HepG2 (cell line): Measurements from ENCODE around the gene DNAJB2. TPM values are rescaled to one million over a fixed set of nuclear protein-coding genes. Genes with fewer than 3 reads are reported as not detected.

ENCODE experiments used
- GTF3A ChIP-seq: sonication (generic); formaldehyde crosslinking; conservative IDR thresholded peaks from 2 replicates; pipeline ENCODE4 v1.4.0; 2020; ENCODE audit warnings: mild to moderate bottlenecking, missing genetic modification reagents
- HDAC2 ChIP-seq: sonication (generic); formaldehyde crosslinking; IDR thresholded peaks from 2 replicates; pipeline ENCODE4 v1.4.0; 2020; ENCODE audit warnings: missing genetic modification reagents
- MED8 ChIP-seq: sonication (generic); formaldehyde crosslinking; IDR thresholded peaks from 2 replicates; pipeline ENCODE4 v1.8.1; 2023; ENCODE audit warnings: mild to moderate bottlenecking, missing genetic modification reagents; ENCODE audit not compliant: insufficient replicate concordance
- NR1H2 ChIP-seq: sonication (generic); formaldehyde crosslinking; IDR thresholded peaks from 2 replicates; pipeline ENCODE4 v1.8.1; 2022; ENCODE audit warnings: low read depth, missing genetic modification reagents, borderline replicate concordance
- SATB2 ChIP-seq: sonication (generic); formaldehyde crosslinking; IDR thresholded peaks from 2 replicates; pipeline ENCODE4 v1.5.0; 2020; ENCODE audit warnings: missing genetic modification reagents
- SMYD3 ChIP-seq: sonication (generic); formaldehyde crosslinking; IDR thresholded peaks from 2 replicates; pipeline ENCODE4 v1.8.1; 2023; ENCODE audit warnings: mild to moderate bottlenecking, missing genetic modification reagents
- SNAPC2 ChIP-seq: sonication (generic); formaldehyde crosslinking; IDR thresholded peaks from 2 replicates; pipeline ENCODE4 v1.8.1; 2022; ENCODE audit warnings: mild to moderate bottlenecking, missing genetic modification reagents
- U2AF2 ChIP-seq: fragments of 200-400 bp; formaldehyde crosslinking; IDR thresholded peaks from 2 replicates; pipeline ENCODE4 v1.6.1; 2017; ENCODE audit warnings: low read depth, mild to moderate bottlenecking, low read length
- XRCC5 ChIP-seq: fragments of 200-400 bp; formaldehyde crosslinking; optimal IDR thresholded peaks from 2 replicates; pipeline ENCODE3; 2017; ENCODE audit warnings: mild to moderate bottlenecking, low read length
- ZC3H4 ChIP-seq: sonication (generic); formaldehyde crosslinking; IDR thresholded peaks from 2 replicates; pipeline ENCODE4 v1.4.0; 2020; ENCODE audit warnings: missing genetic modification reagents, borderline replicate concordance
- ZNF20 ChIP-seq: sonication (generic); formaldehyde crosslinking; IDR thresholded peaks from 2 replicates; pipeline ENCODE4 v1.4.0; 2020; ENCODE audit warnings: mild to moderate bottlenecking, moderate library complexity, missing genetic modification reagents
- ZNF501 ChIP-seq: sonication (generic); formaldehyde crosslinking; IDR thresholded peaks from 2 replicates; pipeline ENCODE4 v1.5.1; 2020; ENCODE audit warnings: mild to moderate bottlenecking, moderate library complexity, missing genetic modification reagents
- ZNF761 ChIP-seq: sonication (generic); formaldehyde crosslinking; conservative IDR thresholded peaks from 2 replicates; pipeline ENCODE4 v1.4.0; 2020; ENCODE audit warnings: mild to moderate bottlenecking, missing genetic modification reagents
- ZNF790 ChIP-seq: sonication (generic); formaldehyde crosslinking; IDR thresholded peaks from 2 replicates; pipeline ENCODE4 v1.8.0; 2022; ENCODE audit warnings: missing genetic modification reagents, mild to moderate bottlenecking, borderline replicate concordance
- ZNF841 ChIP-seq: sonication (generic); formaldehyde crosslinking; IDR thresholded peaks from 2 replicates; pipeline ENCODE4 v1.8.1; 2023; ENCODE audit warnings: missing genetic modification reagents, borderline replicate concordance
- polyA plus RNA-seq, 8 experiments: library from polyadenylated mRNA; depleted of rRNA in 3 of 8; stranded (reverse) in 7 of 8; unstranded in 1 of 8; fragments of >200 nt; fragmentation: Illumina TruSeq in 4 of 8; extraction: Trizol in 4 of 8; gene quantifications; 2 replicates each; pipeline versions ENCODE4 v1.2.1 to v1.2.3, GENCODE V29; 2011 to 2016; ENCODE audit warnings: low read depth in 4 of 8, missing spikeins in 1 of 8, mixed read lengths in 1 of 8; ENCODE audit not compliant: insufficient read depth in 1 of 8
- total RNA-seq, 5 experiments: library from RNA; depleted of rRNA; stranded (reverse); fragments of >200 nt; fragmentation: Illumina TruSeq; extraction: Trizol; gene quantifications; 2 replicates each; pipeline ENCODE4 v1.2.3, GENCODE V29; 2016; ENCODE audit warnings: low read depth in 1 of 5
- TF ChIP-seq, protein P1 (sequence below): sonication (generic); formaldehyde crosslinking; IDR thresholded peaks from 2 replicates; pipeline ENCODE4 v1.4.0; 2020; ENCODE audit warnings: missing genetic modification reagents
- TF ChIP-seq, protein P2 (sequence below): sonication (generic); formaldehyde crosslinking; IDR thresholded peaks from 2 replicates; pipeline ENCODE4 v1.5.1; 2020; ENCODE audit warnings: missing genetic modification reagents, mild to moderate bottlenecking, borderline replicate concordance
- TF ChIP-seq, protein P3 (sequence below): sonication (generic); formaldehyde crosslinking; conservative IDR thresholded peaks from 2 replicates; pipeline ENCODE4 v1.5.0; 2020; ENCODE audit warnings: missing genetic modification reagents
- TF ChIP-seq, protein P4 (sequence below): sonication (generic); formaldehyde crosslinking; IDR thresholded peaks from 2 replicates; pipeline ENCODE4 v1.5.0; 2020; ENCODE audit warnings: missing genetic modification reagents
- TF ChIP-seq, protein P5 (sequence below): sonication (generic); formaldehyde crosslinking; IDR thresholded peaks from 2 replicates; pipeline ENCODE4 v1.8.0; 2022; ENCODE audit warnings: mild to moderate bottlenecking, missing genetic modification reagents

DNAJB2 gene
- total and polyA plus RNA-seq, 2 of the 13 experiments (the other 11 are each of a cell fraction or from before 2014, with no cell fraction given), result 21.3 to 31.1 TPM

DNA sequence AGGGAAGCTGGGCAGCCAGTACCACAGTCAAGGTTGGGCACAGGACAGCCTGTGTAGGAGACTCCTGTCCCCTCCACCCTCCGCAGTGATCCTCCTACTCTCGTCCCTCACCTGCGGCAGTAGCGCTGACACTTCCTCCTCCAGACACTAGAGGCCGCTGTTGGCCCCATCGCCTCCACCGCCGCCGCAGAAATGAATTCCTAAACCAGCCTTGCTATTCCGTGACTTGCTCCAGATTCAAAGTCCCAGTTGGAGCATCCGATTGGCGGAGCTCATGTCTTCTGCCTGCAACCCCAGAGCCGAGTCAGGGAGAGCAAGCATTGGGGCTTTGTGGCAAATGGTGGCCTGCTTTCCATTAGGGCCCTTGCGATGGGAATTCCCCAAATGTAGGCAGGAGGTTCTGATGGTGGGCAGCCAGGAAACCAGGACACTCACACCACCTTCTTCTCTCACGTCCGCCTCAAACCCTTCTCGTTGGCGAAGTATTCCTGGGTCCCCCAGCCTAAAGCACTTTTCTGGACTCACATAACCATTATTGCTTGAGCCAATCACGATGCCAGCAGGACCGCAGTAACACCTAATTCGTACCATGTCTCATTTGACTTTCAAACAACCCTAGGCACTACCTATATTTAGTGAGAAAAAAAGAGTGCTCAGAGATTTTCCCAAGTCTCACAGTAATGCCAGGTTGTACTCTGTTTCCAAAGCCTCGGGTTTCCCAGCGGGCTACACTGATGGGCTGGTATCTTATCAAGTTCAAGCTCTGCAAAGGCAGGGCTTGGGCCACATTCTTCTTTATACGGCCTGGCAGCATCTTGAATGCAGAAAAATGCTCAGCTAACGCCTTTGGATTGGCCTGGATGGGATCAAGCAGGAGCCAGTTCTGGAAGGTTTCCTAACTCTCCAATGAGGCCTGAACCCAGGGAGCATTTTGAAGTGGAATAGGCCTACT, 1.2 kb upstream of the DNAJB2 start (continued):
- no peak for TF ChIP-seq ZNF790 (CRISPR knock-in tag)
- no peak for TF ChIP-seq SNAPC2 (CRISPR knock-in tag)
- TF ChIP-seq HDAC2, result peak; percentile 51; the same call in 1 of the 2 replicates
- no peak for TF ChIP-seq GTF3A (CRISPR knock-in tag)
- TF ChIP-seq U2AF2, result no peak
- TF ChIP-seq, protein P1, sequence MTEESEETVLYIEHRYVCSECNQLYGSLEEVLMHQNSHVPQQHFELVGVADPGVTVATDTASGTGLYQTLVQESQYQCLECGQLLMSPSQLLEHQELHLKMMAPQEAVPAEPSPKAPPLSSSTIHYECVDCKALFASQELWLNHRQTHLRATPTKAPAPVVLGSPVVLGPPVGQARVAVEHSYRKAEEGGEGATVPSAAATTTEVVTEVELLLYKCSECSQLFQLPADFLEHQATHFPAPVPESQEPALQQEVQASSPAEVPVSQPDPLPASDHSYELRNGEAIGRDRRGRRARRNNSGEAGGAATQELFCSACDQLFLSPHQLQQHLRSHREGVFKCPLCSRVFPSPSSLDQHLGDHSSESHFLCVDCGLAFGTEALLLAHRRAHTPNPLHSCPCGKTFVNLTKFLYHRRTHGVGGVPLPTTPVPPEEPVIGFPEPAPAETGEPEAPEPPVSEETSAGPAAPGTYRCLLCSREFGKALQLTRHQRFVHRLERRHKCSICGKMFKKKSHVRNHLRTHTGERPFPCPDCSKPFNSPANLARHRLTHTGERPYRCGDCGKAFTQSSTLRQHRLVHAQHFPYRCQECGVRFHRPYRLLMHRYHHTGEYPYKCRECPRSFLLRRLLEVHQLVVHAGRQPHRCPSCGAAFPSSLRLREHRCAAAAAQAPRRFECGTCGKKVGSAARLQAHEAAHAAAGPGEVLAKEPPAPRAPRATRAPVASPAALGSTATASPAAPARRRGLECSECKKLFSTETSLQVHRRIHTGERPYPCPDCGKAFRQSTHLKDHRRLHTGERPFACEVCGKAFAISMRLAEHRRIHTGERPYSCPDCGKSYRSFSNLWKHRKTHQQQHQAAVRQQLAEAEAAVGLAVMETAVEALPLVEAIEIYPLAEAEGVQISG, result peak; percentile 97
- TF ChIP-seq NR1H2 (CRISPR knock-in tag), result no peak
- no peak; the same call in 1 of the 2 replicates for TF ChIP-seq ZNF761 (CRISPR knock-in tag)
- no peak for TF ChIP-seq ZC3H4
- TF ChIP-seq, protein P2, sequence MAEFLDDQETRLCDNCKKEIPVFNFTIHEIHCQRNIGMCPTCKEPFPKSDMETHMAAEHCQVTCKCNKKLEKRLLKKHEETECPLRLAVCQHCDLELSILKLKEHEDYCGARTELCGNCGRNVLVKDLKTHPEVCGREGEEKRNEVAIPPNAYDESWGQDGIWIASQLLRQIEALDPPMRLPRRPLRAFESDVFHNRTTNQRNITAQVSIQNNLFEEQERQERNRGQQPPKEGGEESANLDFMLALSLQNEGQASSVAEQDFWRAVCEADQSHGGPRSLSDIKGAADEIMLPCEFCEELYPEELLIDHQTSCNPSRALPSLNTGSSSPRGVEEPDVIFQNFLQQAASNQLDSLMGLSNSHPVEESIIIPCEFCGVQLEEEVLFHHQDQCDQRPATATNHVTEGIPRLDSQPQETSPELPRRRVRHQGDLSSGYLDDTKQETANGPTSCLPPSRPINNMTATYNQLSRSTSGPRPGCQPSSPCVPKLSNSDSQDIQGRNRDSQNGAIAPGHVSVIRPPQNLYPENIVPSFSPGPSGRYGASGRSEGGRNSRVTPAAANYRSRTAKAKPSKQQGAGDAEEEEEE, result no peak
- TF ChIP-seq ZNF501 (CRISPR knock-in tag), result peak; percentile 65; the same call in 1 of the 2 replicates
- TF ChIP-seq, protein P3, sequence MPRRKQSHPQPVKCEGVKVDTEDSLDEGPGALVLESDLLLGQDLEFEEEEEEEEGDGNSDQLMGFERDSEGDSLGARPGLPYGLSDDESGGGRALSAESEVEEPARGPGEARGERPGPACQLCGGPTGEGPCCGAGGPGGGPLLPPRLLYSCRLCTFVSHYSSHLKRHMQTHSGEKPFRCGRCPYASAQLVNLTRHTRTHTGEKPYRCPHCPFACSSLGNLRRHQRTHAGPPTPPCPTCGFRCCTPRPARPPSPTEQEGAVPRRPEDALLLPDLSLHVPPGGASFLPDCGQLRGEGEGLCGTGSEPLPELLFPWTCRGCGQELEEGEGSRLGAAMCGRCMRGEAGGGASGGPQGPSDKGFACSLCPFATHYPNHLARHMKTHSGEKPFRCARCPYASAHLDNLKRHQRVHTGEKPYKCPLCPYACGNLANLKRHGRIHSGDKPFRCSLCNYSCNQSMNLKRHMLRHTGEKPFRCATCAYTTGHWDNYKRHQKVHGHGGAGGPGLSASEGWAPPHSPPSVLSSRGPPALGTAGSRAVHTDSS, result no peak
- no peak for TF ChIP-seq SATB2 (CRISPR knock-in tag)
- no peak for TF ChIP-seq SMYD3 (CRISPR knock-in tag)
- peak; percentile 98 for TF ChIP-seq XRCC5
- TF ChIP-seq ZNF20, result no peak
- no peak for TF ChIP-seq ZNF841 (CRISPR knock-in tag)
- no peak for TF ChIP-seq MED8 (CRISPR knock-in tag)
- TF ChIP-seq, protein P4, sequence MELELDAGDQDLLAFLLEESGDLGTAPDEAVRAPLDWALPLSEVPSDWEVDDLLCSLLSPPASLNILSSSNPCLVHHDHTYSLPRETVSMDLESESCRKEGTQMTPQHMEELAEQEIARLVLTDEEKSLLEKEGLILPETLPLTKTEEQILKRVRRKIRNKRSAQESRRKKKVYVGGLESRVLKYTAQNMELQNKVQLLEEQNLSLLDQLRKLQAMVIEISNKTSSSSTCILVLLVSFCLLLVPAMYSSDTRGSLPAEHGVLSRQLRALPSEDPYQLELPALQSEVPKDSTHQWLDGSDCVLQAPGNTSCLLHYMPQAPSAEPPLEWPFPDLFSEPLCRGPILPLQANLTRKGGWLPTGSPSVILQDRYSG, result no peak
- TF ChIP-seq, protein P5, sequence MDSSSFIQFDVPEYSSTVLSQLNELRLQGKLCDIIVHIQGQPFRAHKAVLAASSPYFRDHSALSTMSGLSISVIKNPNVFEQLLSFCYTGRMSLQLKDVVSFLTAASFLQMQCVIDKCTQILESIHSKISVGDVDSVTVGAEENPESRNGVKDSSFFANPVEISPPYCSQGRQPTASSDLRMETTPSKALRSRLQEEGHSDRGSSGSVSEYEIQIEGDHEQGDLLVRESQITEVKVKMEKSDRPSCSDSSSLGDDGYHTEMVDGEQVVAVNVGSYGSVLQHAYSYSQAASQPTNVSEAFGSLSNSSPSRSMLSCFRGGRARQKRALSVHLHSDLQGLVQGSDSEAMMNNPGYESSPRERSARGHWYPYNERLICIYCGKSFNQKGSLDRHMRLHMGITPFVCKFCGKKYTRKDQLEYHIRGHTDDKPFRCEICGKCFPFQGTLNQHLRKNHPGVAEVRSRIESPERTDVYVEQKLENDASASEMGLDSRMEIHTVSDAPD, result no peak
